ENCODE data around the gene TXNL4A. TPM values are rescaled to one million over a fixed set of nuclear protein-coding genes. Genes with fewer than 3 reads are reported as not detected.

TXNL4A gene
- total RNA-seq, 2 donors from 2014 or later = 101 to 138 TPM

DNA sequence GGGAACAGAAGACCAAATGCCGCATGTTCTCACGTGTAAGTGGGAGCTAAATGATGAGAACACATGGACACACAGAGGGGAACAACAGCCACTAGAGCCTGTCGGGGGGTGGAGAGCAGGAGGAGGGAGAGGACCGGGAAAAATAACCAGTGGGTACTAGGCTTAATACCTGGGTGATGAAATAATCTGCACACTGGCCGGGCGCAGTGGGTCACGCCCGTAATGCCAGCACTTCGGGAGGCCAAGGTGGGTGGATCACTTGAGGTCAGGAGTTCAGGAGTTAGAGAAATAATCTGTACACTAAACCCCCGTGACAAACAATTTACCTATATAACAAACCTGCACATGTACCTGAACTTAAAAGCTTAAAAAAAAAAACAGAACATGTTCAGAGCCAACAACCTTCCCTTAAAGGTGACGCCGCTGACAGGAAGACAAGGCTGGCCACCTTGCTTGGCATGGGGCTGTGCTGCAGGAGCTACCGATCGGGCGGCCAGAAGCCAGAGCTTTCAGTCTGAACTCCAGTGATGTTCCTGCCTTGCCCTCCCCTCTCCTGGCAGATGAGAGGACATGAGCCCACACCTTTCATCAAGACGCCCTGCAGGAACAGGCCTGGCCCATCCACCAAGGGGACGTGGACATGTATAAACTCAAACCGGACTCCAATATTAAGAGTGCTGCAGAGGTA lies 48.1 kb downstream of the TXNL4A start:
- H3K4me1 ChIP-seq = peaks cover 28% of the 10 kb centered on the region
- H3K9ac ChIP-seq (ENCODE audit: low read depth in 2 of 2, low read length in 2 of 2) = no peak overlapping the region
- H3K27ac ChIP-seq = no peak overlapping the region
- H3K9me3 ChIP-seq = no peaks in the 10 kb centered on the region
- peak; percentile 22 for DNase-seq
- peaks cover 4% of the 10 kb centered on the region for H3K36me3 ChIP-seq
- TF ChIP-seq, protein P1, sequence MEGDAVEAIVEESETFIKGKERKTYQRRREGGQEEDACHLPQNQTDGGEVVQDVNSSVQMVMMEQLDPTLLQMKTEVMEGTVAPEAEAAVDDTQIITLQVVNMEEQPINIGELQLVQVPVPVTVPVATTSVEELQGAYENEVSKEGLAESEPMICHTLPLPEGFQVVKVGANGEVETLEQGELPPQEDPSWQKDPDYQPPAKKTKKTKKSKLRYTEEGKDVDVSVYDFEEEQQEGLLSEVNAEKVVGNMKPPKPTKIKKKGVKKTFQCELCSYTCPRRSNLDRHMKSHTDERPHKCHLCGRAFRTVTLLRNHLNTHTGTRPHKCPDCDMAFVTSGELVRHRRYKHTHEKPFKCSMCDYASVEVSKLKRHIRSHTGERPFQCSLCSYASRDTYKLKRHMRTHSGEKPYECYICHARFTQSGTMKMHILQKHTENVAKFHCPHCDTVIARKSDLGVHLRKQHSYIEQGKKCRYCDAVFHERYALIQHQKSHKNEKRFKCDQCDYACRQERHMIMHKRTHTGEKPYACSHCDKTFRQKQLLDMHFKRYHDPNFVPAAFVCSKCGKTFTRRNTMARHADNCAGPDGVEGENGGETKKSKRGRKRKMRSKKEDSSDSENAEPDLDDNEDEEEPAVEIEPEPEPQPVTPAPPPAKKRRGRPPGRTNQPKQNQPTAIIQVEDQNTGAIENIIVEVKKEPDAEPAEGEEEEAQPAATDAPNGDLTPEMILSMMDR (IDR thresholded peaks at IDR 0.05) = no peak
- no peak overlapping the region for H3K4me3 ChIP-seq
- H3K27me3 ChIP-seq = no peaks in the 10 kb centered on the region
- intact Hi-C loops (cut with DNase I) = loop anchor here (10.0 kb wide), 2 partner anchors 95 to 205 kb away; partner anchors contain the start of gene RBFA

DNA sequence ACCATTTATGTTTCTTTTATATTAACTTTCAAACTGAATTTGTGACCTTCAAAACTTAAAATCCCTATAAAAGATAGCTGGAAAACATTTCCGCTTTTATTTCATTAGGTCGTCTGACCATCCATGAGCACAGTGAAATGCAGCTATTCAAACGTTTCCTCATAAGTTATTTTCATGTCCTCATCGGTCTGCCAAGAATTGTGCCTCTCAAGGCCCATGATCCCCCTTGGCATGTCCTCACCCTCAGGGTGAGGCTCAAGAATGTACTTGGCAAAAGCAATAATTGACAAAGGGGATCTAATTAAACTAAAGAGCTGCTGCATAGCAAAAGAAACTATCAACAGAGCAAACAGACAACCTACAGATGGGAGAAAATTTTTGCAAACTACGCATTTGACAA lies 49.3 kb downstream of the TXNL4A start:
- H3K9me3 ChIP-seq = no peaks in the 10 kb centered on the region
- no peak overlapping the region for H3K9ac ChIP-seq (ENCODE audit: low read depth in 2 of 2, low read length in 2 of 2)
- intact Hi-C loops (cut with DNase I) = loop anchor here (10.0 kb wide), 1 partner anchor 46 kb away; the partner anchor contains the start of gene TXNL4A
- peaks cover 32% of the 10 kb centered on the region for H3K4me1 ChIP-seq
- DNase-seq = peak; percentile 26
- no peaks in the 10 kb centered on the region for H3K27me3 ChIP-seq
- TF ChIP-seq, protein P1 (IDR thresholded peaks at IDR 0.05) = no peak
- peaks cover 4% of the 10 kb centered on the region for H3K36me3 ChIP-seq
- H3K4me3 ChIP-seq = no peak overlapping the region
- H3K27ac ChIP-seq = no peak overlapping the region

DNA sequence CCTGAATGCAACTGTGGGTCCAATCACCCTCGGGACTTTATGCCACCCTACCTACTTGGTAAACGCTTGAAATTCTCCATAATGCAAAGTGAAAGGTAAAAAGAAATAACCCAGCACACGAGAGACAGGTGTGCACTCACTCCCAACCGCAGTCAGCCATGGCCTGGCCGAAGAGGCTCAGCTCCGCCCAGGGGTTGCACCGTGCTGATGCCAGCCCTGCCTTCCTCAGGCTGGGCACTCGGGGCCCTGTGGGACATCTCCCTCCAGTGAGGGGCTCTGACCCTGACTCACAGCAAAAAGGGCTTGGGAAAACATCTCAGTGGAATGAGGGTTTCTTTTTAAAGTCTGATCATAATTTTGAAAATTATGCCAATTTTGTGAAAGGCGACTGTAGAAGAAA lies 50.2 kb downstream of the TXNL4A start:
- peak; percentile 52 for DNase-seq
- H3K4me1 ChIP-seq = peaks cover 28% of the 10 kb centered on the region
- H3K4me3 ChIP-seq = no peak overlapping the region
- no peak overlapping the region for H3K27ac ChIP-seq
- TF ChIP-seq, protein P1 (IDR thresholded peaks at IDR 0.05) = no peak
- H3K27me3 ChIP-seq = no peaks in the 10 kb centered on the region
- H3K9me3 ChIP-seq = no peaks in the 10 kb centered on the region
- intact Hi-C loops (cut with DNase I) = loop anchor here (10.0 kb wide), 1 partner anchor 47 kb away; the partner anchor contains the start of gene TXNL4A
- H3K9ac ChIP-seq (ENCODE audit: low read depth in 2 of 2, low read length in 2 of 2) = peak overlapping the region in 1 of 2 donors; percentile 54
- H3K36me3 ChIP-seq = peaks cover 4% of the 10 kb centered on the region

DNA sequence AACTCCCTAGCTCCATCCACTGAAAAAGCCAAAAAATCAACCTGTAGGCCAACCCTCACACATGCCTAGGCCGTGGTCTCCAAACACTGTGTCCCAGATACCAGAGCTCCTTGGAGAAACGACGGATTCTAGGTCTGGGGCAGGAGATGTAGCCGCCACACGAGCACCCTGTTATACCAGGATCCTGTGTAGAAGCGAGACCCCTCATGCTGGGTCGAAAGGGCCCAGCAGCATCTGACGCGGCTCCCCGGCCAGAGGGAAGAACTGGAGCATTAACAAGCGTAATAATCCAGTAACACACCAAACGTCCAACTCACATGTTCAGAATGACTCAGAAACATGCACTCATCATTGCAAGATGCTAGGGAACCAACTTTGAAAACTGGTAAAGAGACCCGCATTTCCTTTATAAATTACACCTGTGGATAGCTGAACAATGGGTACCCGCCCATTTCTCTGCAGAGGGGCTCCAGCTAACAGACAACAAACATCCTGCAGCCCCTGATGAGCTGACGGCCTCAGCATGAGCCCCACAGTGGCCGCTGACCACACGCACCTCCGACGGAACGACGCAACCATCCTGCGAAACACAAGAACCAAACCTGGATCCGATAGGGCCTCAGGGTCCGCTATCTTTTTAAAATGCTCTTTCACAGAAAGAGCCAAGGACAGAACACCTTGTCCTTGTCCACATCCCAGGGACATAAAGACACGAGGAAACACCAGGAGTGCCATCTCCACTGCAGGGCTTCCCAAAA lies 51.1 kb downstream of the TXNL4A start:
- Histone ChIP-seq H3K4me1 (peaks cover 22% of the 10 kb centered on the region), H3K9me3 (no peaks in the 10 kb centered on the region), H3K27ac (peak overlapping the region; percentile 28), H3K27me3 (no peaks in the 10 kb centered on the region), H3K4me3 (no peak overlapping the region), H3K36me3 (peaks cover 4% of the 10 kb centered on the region), H3K9ac (ENCODE audit: low read depth in 2 of 2, low read length in 2 of 2) (no peak overlapping the region)
- intact Hi-C loops (cut with DNase I) = loop anchor here (10.0 kb wide), 1 partner anchor 48 kb away; the partner anchor contains the start of gene TXNL4A
- TF ChIP-seq, protein P1 (IDR thresholded peaks at IDR 0.05) = no peak
- DNase-seq = peak; percentile 19

DNA sequence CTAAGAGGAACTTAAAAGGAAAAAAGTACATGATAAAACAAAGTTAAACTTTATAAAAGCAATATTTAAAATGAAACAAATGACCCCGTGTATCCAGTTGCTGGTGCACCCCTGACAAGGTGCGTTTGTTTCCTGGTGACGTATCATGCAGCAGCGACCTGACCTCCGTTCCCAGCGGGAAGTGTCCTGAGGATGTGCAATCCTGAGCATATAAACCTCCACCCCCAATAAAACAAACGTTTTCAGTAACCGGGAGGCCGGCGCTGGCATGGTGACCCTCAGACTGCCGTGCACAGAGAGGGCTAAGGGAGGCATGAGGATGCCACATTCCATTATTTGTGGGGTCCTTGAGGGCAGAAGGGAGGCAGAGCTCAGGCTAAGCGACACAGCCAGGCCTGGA lies 51.7 kb downstream of the TXNL4A start:
- Histone ChIP-seq H3K36me3 (peaks cover 4% of the 10 kb centered on the region), H3K9ac (ENCODE audit: low read depth in 2 of 2, low read length in 2 of 2) (no peak overlapping the region), H3K27me3 (no peaks in the 10 kb centered on the region), H3K9me3 (no peaks in the 10 kb centered on the region), H3K4me3 (no peak overlapping the region), H3K4me1 (peaks cover 20% of the 10 kb centered on the region), H3K27ac (peak overlapping the region; percentile 70)
- DNase-seq = peak; percentile 71
- TF ChIP-seq, protein P1 (IDR thresholded peaks at IDR 0.05) = no peak
- intact Hi-C loops (cut with DNase I) = loop anchor here (10.0 kb wide), 1 partner anchor 48 kb away; the partner anchor contains the start of gene TXNL4A

Measured in colonic mucosa (tissue), 4 donors.